IPS DF 4.7 (cell line): ENCODE measurements around the gene MARS1.

Experiments used
- DNase-seq: peaks from one replicate; pipeline ENCODE4 v3.0.0-alpha.2; 2013; ENCODE audit warnings: low spot score; ENCODE audit errors: extremely low read depth

MARS1 gene

DNA sequence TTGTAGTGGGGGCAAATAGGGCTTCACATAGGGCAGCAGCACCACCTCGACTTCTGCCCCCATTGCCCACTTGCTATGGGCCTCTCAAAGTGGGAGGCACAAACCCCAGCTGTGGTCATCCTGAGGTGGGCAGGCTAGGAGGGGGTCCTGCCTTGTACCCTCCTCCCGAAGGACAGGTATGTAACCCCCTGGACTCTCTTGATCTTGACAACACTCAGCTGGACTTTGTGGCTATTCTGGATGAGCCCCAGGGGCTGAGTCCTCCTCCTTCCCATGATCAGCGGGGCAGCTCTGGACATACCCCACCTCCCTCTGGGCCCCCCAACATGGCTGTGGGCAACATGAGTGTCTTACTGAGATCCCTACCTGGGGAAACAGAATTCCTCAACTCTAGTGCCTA, 16.2 kb upstream of the MARS1 start:
- no peak for DNase-seq

DNA sequence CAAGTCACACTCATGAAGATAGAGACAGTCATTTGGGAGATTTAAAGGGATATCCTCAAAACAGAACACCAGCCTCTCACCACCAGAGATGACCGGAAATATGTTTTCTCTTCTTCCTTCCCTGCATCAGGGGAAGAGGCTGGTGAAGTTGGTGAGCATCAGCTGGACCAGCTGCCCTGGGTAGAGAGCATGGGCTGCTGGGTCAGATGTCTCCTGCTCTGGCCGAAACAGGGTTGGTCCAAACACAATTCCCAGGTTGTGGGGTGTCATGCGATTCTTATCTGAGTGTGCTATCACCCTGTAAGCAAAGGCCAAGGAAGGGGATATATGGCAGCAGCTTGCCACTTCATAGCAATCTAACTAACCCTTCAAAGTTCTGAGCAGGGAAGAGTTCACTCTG, 15.5 kb upstream of the MARS1 start:
- DNase-seq = no peak

DNA sequence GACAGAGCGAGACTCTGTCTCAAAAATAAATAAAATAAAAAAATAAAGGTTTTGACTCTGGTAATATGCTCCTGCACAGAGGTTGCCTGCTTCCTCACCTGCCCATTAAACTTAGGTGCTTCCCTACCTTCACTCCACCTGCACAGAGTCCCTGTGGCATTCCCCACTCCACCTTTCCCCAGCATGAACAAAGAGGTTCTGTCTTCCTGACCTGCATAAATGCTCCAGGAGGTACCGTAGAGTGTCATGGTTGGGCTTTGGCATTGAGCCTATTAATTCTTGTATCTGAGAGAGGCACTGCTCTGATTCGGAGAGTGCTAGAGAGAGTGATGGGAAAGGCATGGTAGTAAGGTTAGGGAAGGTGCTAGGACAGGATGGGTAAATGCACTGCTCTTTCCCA, 14.5 kb upstream of the MARS1 start:
- DNase-seq = no peak

DNA sequence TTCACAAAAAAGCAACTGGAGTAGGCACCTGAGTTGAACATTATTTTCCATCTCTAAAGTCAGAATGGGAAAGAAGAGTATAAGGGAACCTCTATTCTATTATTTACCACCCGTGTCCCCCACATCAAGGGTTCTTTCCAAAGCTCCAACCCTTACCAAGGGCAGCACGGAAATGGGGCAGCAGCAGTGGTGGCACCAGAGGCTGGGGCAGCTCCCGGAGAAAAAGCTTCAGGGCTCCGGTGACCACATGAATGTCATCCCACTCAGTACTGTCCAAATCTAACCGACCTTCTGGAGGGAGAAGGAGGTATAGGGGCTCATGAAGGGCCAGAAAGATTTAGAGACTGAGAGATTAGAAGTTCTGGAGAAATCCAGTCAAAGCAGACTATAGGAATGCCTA, 14.0 kb upstream of the MARS1 start:
- no peak for DNase-seq

DNA sequence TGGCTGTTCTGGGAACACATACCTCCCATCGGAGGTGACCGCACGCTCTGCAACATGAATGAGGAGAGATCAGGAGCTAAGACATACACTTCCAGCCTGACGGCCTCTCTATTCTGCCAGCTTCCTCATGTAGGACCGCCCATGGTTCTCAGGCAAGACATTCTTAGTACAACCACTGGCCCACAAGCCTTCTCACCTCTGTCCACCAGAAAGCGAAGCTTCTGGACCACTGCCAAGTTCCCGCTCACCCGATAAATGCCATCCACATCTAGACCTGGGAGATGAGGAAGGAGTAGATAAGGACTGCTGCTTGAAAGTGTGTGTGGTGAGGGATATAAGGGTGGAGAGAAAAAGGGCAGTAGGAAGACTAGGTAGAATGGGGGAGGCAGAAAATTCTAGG, 13.4 kb upstream of the MARS1 start:
- DNase-seq = no peak

DNA sequence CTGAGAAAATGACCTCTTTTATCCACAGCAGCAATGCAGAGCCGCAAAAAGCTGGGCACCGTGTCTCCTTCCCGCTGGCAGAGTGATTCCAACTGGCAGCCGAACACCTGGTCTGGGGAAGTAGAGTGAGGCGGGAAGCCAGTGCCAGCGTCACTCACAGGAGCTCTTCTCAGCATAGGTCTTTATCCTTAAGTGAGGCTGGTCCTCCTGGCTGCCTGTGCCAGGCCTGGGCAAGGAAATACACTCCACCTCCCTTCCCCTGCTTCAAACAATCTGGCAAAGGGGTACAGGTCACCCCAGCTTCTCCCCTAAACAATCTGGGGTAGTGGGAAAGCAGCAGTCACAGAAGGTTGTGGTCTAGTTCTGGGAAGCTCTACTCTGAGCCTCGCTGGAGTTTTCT, 13.0 kb upstream of the MARS1 start:
- DNase-seq = no peak

DNA sequence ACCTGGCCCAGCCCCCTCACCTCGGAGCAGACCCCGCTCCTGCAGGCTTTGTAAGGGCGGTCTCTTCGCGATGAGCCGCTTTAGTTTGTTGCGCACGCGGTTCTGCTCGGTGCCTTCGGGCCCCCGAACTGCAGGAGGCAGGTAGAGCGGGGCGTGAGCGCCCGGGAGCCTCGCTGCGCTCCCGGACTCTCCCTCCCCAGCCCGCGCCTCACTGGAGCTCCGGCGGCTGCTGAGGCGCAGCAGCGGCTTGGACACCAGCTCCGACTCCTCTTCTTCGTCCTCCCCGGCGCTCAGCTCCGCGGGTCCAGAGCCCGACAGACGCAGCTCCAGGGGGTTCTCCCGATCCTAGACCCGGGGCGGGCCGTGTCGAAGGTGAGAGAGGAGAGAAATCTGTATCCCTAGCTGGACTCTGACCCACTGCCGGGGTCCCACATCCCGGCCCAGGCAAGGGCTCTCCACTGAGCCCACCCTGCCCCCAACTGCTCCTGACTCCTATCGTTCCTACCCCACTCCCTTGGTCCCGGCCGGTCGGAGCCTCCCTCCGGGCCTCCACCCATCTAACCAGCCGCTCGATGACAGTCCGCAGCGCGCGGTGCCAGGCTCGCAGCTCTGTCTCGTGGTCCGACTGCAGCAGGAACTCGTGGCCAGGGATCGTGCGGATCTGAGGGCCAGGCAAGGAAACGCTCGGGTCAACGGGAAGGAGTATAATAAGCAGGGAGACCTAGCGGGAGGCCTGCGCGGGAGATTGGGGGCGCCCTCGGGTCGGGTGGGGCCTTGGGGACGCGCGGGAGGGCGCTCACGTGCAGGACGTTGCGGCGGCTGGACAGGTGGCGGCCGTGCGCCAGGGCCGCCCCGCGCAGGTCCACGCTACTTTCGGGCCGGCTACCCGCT, 12.4 kb upstream of the MARS1 start:
- no peak for DNase-seq

DNA sequence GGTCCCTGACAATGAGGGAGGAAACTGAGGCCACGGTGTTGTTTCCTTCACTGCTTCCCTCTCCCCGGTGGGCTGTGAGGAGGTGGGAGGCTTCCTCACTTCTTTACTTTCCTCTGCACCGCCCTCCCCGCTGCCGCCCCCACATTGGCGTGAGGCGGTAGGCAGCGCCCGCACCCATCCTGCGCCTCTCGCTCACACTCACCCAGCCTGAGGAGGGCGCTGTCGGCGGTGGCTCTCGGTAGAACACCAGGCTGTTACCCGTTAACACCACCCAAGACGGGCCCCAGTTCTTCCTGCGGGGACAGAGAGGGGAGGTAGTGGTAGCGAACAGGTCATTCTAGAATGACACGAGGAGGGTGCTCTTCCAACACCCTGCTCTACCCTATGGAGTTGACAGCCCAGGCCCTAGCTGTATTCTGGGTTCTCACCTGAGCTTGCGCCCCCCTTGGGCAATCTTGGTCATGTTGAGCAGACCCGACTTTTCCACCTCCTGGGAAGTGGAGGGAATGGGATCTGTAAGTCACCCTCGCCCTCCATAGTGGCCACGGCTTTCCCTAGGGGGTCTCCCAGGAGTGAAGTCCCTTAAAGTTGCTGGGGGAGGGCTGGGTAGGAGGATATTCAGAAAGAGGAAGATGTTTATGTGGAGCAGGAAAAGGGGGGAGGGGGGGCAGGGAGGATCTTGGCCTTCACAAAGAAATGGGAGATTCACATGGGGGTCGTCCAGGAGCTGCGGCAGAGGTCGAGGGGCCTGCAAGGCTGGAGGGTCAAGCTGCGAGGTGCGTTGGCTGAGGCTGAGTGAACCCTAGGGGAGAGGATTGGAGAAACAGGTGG, 11.5 kb upstream of the MARS1 start:
- no peak for DNase-seq

DNA sequence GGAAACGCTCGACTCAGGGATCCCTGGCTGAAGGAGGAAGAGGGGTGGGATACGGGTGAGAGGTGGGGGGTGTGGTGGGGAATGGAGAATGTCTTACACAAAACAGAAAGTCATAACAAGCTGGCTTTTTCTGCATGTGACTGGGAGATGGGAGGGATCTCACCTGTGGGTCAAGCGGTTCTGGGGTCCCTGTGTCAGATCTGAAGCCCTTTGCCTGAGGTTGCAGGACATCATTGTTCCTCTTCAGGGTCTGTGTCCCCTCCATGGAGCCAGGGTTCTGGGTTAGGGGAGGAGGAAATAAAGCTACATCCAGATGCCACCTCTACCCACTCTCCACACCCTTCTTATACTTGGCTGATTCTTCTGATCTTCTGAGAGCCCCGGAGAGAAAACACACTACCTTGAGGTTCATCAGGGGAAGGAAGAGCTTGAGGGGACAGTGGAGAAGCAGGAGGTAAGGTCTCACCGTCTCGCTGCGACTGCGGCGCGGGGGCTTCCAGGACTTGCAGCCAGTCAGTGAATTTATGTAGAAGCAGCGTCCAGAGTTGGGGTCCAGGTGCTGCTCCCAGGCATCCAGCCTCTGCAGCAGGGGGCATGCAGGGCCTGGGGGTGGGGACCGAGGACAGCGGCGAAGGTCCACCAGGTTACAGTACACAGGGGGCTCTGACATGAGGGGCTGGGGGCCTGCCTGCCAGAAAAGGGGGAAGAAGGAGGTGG, 10.7 kb upstream of the MARS1 start:
- DNase-seq = no peak

DNA sequence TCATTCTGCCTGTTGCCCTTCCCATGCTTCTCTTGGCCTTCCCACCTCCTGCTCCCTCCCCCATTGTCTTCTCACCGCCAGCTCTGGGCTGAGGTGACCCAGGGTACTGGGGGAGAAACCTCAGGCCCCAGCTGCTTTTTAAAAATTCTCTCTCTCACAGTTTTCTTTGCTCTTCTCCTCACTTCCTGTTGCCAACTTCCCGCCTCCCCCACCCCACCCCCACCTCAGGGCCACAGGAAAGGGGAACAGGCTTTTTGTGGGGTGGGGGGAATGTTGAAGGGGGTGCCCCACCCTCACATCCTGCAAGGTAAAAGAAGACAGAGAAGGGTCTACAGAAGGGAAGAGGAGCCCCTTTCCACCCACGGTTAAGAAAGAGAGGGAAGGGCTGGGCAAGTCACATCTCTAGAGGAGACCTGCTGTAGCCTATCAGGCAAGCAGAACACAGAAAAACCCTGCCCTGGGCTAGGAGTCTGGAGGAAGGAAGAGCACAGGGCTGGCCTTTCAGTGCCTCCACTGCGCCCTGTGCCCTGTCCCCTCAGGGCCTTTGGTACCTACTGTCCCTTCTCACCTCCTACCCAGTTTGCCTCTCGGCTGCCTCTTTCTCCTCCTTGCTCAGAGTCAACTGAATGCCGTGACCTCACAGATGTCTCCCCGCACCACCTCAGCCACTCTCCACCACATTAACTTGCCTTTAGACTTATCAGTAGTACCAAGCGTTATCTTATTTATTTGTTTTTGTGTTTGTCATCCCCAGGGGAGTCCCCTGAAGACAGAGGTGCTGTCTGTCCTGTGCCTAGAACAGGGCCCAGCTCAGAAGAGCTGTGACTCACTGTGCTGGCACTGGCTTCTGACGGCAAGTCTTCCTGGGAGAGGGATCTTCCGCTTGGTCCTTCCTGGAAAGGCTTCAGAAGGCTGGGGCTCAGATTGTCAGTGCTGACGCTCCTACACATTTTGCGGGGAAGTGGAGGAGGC, 9.9 kb upstream of the MARS1 start:
- no peak for DNase-seq

DNA sequence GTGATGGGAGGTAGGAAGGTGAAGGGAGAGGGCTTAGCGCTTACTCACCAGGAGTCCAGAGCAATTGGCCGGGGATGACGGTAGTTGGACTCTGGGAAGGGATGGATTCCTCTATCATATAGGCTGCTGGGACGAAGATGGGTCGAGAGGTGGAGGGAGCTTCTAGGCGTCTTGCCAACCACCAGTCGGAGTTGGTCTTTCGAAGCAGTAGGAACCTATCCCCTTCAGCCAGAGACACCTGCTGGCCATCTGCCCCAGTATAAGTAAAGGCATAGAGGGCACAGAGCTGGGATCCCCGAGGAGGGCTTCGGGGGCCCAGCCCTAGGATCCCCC, 8.9 kb upstream of the MARS1 start:
- no peak for DNase-seq

DNA sequence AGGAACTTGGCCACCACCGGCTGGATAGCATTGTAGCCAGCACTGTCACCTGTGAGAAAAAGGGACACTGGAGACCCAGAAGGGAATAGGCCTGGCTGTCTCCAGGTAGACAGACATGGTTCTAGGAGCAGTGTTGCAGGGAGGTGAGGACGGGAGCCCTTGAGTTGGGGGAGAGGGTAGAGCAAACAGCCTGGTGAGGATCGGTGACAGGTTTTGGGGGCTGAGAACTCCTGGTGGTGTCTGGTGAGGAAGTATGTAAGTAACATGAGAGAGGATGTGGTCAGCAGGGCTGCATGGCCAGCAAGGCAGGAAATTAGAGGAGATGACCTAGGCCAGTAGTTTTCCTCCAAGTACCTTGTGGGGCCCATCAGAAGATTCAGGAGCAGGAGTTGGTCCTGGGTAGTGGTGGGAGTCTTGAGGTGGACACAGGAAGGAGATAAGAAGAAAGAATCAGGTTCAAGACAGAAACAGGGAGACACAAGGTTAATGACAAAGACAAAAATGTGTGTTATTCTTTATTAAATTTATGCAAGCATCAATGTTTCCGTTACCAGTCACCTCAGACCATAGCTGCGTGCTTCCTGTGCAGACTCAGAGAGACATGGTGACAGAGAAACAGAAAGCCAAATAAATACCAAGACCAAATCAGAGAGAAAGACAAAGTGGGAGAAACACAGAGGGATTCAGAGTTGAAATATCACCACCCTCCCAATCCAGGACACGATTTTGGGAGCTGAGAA, 8.3 kb upstream of the MARS1 start, which contains the start of gene ARHGAP9:
Gene ARHGAP9 (minus strand): TSS at position 491 of the 740 bp plus-strand sequence. CDS start 460 bp downstream, at position 31.
- no peak for DNase-seq

DNA sequence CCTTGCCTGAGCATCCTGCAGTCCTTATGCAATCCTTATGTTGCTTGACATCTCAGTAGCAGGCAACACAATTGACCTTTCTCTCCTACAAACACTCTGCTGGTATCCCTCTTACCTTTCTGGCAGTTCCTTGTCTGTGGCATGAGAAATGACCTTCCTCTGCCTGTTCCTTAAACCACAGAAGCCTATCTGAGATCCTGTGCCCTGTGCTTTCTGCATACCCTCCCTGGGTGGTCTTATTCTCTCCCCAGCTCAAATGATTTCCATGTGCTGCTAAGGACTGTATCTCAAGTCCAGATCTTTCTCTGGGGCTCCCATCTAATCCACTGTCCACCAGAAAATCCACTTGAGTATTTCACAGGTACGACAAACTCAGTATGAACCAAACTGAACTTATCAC, 6.2 kb upstream of the MARS1 start:
- no peak for DNase-seq

DNA sequence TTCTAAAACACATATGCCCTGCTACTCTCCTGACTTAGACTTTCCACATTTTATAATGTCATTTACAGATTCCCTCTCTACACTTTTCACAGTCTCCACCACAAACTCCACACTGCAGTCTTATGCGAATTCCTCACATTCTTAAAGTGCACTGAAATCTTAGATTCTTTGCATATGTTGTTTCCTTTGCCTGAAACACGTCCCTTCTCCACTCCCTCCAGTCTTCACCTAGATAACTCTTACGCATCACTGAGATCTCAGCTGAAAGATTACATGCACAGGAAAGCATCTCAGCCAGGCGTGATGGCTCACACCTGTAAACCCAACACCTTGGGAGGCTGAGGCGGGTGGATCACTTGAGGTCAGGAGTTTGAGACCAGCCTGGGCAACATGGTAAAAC, 4.4 kb upstream of the MARS1 start:
- DNase-seq = no peak

DNA sequence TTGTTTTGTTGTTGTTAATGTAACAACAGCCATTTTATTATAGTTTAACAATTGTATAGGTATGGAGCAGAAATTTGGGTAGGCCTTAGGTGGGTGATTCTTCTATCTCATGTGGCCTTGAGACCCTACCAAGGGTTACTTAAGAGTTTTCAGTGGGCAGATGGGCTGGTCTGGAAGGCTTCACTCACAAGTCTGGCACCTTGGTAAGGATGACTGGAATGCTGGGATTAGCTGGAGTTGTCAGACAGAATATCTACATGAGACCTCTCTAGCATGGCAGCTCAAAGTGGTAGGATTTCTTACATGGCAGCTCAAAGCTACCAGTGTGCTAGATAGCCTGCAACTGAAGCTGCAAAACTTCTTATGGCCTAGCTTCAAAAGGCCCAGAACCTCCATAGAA, 2.2 kb upstream of the MARS1 start:
- DNase-seq = no peak

DNA sequence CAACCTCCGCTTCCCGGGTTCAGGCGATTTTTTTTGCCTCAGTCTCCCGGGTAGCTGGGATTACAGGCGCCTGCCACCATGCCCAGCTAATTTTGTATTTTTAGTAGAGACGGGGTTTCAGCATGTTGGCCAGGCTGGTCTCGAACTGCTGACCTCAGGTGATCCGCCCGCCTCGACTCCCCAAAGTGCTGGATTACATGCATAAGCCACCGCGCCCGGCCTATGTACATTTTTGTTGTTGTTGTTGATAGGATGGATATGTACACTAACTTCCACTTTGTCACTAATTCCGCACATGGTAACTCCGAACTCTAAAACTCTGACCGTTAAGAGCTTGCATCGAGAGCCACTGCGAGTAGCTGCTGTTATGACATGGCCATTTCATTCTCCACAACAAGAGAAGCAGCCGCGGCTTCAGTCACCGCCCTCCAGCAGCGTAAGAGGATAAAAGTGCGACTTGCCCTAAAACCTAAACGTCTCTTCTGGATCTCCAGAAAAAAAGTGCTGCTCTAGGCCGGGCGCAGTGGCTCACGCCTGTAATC, 742 bp upstream of the MARS1 start:
- DNase-seq = no peak

DNA sequence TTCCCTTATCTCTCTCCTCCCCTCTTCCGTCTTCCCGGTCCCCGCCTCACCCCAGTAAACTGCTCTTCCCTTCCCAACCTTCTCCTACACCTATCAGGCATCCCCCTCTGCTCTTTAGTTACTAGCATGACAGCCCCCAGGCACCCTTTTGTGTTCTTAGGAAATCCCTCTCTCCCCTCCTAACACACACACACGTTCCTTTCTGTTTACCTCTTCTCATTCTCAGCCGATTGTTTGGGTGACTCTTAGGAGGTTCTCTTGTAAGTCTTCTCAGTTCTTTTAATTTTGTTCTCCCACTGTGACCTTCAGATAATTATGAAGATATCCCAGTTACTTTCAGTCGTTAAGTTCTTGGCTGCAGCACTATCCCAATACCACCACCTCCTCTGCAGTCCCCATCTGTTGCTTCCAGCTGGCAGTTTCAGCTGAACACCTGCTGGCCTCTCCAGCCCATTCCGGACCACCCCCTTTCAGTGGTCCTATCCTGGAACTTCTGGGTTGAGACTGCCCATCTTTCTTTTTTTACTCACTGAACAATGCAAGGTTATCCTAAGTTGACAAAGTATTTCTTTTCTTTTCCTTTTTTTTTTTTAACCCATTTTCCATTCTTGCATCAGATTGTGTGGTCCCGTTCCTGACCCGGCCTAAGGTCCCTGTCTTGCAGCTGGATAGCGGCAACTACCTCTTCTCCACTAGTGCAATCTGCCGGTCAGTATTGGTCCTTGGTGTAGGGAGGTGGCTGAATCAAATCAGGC, 711 bp downstream of the MARS1 start:
- DNase-seq = no peak

DNA sequence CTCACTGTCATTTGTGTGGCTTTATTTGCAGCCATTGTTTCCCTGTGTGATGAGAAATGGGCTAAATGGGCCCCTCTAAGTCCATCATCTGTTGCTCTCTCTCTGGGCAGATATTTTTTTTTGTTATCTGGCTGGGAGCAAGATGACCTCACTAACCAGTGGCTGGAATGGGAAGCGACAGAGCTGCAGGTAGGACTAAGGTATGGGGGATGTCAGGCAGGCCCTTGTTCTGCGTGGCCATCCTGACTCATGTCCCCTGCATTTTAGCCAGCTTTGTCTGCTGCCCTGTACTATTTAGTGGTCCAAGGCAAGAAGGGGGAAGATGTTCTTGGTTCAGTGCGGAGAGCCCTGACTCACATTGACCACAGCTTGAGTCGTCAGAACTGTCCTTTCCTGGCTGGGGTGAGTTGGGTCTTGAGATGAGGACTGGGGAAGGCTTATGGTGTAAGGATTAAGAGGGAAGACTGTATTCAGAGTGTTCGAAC, 1.3 kb downstream of the MARS1 start:
- no peak for DNase-seq

DNA sequence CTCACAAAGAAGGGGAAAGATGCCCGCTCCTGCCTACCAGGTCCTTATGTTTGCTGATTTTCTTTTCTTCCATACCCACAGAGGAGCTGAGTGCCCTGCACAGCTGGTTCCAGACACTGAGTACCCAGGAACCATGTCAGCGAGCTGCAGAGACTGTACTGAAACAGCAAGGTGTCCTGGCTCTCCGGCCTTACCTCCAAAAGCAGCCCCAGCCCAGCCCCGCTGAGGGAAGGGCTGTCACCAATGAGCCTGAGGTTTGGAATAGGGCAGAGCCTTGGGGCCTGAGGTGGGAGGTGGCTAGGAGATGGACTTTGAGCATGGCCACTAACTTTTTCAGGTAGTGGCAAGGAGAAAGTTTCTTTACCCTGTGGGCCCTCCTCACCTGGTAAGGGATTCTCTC, 2.3 kb downstream of the MARS1 start:
- DNase-seq = no peak
